Uterus (tissue), 4 donors: ENCODE measurements around the gene C9orf153. TPM values are rescaled to one million over a fixed set of nuclear protein-coding genes. Genes with fewer than 3 reads are reported as not detected.

Source experiments
- DNase-seq, 2 donors: peaks; one replicate each; pipeline ENCODE4 v3.0.0-alpha.2; 2019 to 2020
- H3K27ac ChIP-seq, 2 donors: fragments of 200-600 bp; sonication (generic); 1 replicate in 1 of 2; 2 replicates in 1 of 2; pipeline ENCODE4 v1.5.1; 2016 to 2018
- H3K27me3 ChIP-seq, 2 donors: fragments of 200-600 bp; sonication (generic); one replicate each; pipeline ENCODE4 v1.5.1; 2018 to 2019; ENCODE audit warnings: control low read depth in 1 of 2
- H3K36me3 ChIP-seq, 2 donors: fragments of 200-600 bp; sonication (generic); one replicate each; pipeline ENCODE4 v1.5.1; 2019; ENCODE audit warnings: control low read depth in 1 of 2
- H3K4me1 ChIP-seq, 2 donors: fragments of 200-600 bp; sonication (generic); one replicate each; pipeline ENCODE4 v1.5.1; 2018 to 2019; ENCODE audit warnings: control low read depth in 1 of 2
- H3K4me3 ChIP-seq, 2 donors: fragments of 200-600 bp; sonication (generic); 1 replicate in 1 of 2; 2 replicates in 1 of 2; pipeline ENCODE4 v1.5.1; 2018 to 2019; ENCODE audit warnings: mild to moderate bottlenecking in 1 of 2
- H3K9me3 ChIP-seq, 2 donors: fragments of 200-600 bp; sonication (generic); one replicate each; pipeline ENCODE4 v1.5.1; 2019; ENCODE audit warnings: control low read depth in 1 of 2
- POLR2A ChIP-seq, 2 donors: fragments of 450-650 bp; IDR thresholded peaks; one replicate each; pipeline ENCODE4 v1.6.1; 2016; ENCODE audit warnings: antibody characterized with exemption in 2 of 2, mild to moderate bottlenecking in 1 of 2, moderate library complexity in 1 of 2
- intact Hi-C: fragments of 100-400 bp; cut with DNase I; formaldehyde crosslinking; loops from one replicate; pipeline ENCODE4 v1.15.1; 2023; ENCODE audit warnings: low total_unique reads
- total RNA-seq, 4 donors: library from RNA; depleted of rRNA in 3 of 4; stranded (reverse); fragments of >200 nt in 3 of 4; gene quantifications; one replicate each; pipeline versions ENCODE4 v1.1.0 to v1.2.4, GENCODE V29; 2014 to 2023
- TF ChIP-seq, protein P1 (sequence below), 4 experiments: fragments of 200-600 bp in 2 of 4; fragments of 450-650 bp in 2 of 4; sonication (generic) in 2 of 4; IDR thresholded peaks; one replicate each; pipeline ENCODE4 v1.5.1; 2016 to 2019; ENCODE audit warnings: antibody characterized with exemption in 4 of 4, mild to moderate bottlenecking in 2 of 4, moderate library complexity in 1 of 4
- donor health status: DM: yes; HTN: yes; CAD: no.

The C9orf153 gene
- total RNA-seq, 4 donors from 2014 or later: 0.82 to 1.8 (median 1.5) TPM; not detected in 1

DNA sequence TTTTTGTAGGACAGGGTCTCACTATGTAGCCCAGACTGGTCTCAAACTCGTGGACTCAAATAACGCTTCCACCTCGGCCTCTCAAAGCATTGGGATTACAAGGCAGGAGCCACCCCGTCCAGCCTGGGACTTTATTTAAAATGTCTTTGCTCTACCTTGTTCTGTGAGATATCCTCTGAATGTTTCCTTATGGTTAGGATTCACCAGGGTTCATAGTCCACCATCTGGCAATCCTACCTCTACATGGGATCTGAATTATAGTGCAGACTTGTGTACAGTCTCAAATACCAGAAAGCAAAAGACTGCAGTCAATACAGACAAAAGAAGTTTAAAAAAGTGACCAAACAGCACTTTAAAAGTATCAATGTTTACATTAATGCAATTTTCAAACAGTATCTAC, 12.8 kb upstream of the C9orf153 start:
- H3K4me3 ChIP-seq: no peak overlapping the region
- H3K9me3 ChIP-seq: no peaks in the 10 kb centered on the region
- no peaks in the 10 kb centered on the region for H3K4me1 ChIP-seq
- TF ChIP-seq, protein P1, sequence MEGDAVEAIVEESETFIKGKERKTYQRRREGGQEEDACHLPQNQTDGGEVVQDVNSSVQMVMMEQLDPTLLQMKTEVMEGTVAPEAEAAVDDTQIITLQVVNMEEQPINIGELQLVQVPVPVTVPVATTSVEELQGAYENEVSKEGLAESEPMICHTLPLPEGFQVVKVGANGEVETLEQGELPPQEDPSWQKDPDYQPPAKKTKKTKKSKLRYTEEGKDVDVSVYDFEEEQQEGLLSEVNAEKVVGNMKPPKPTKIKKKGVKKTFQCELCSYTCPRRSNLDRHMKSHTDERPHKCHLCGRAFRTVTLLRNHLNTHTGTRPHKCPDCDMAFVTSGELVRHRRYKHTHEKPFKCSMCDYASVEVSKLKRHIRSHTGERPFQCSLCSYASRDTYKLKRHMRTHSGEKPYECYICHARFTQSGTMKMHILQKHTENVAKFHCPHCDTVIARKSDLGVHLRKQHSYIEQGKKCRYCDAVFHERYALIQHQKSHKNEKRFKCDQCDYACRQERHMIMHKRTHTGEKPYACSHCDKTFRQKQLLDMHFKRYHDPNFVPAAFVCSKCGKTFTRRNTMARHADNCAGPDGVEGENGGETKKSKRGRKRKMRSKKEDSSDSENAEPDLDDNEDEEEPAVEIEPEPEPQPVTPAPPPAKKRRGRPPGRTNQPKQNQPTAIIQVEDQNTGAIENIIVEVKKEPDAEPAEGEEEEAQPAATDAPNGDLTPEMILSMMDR (IDR thresholded peaks at IDR 0.05): no peak
- TF ChIP-seq POLR2A (IDR thresholded peaks at IDR 0.05): no peak
- DNase-seq: no peak
- intact Hi-C loops: no loop called here
- H3K27ac ChIP-seq: no peak overlapping the region
- H3K27me3 ChIP-seq: no peaks in the 10 kb centered on the region
- no peaks in the 10 kb centered on the region for H3K36me3 ChIP-seq

- Histone ChIP-seq H3K9me3 (no peaks in the 10 kb centered on the region), H3K27me3 (no peaks in the 10 kb centered on the region), H3K4me1 (no peaks in the 10 kb centered on the region), H3K4me3 (no peak overlapping the region), H3K27ac (no peak overlapping the region), H3K36me3 (no peaks in the 10 kb centered on the region)
- no peak for DNase-seq
- no peak for TF ChIP-seq POLR2A (IDR thresholded peaks at IDR 0.05)
- TF ChIP-seq, protein P1 (IDR thresholded peaks at IDR 0.05): no peak
- intact Hi-C loops: no loop called here
Measured at GRCh38 chr9:86263876-86264275, 4.4 kb upstream of the C9orf153 start.

GRCh38 chr9:86262492-86262891, 3.0 kb upstream of the C9orf153 start:
- Histone ChIP-seq H3K27me3 (no peaks in the 10 kb centered on the region), H3K4me3 (no peak overlapping the region), H3K4me1 (no peaks in the 10 kb centered on the region), H3K27ac (no peak overlapping the region), H3K36me3 (no peaks in the 10 kb centered on the region), H3K9me3 (no peaks in the 10 kb centered on the region)
- no peak for DNase-seq
- TF ChIP-seq POLR2A (IDR thresholded peaks at IDR 0.05): no peak
- TF ChIP-seq, protein P1 (IDR thresholded peaks at IDR 0.05): no peak
- intact Hi-C loops: no loop called here

- intact Hi-C loops: no loop called here
- no peak for DNase-seq
- H3K27me3 ChIP-seq: no peaks in the 10 kb centered on the region
- H3K4me1 ChIP-seq: no peaks in the 10 kb centered on the region
- H3K4me3 ChIP-seq: no peak overlapping the region
- no peak overlapping the region for H3K27ac ChIP-seq
- TF ChIP-seq, protein P1 (IDR thresholded peaks at IDR 0.05): no peak
- no peak for TF ChIP-seq POLR2A (IDR thresholded peaks at IDR 0.05)
- H3K36me3 ChIP-seq: no peaks in the 10 kb centered on the region
- no peaks in the 10 kb centered on the region for H3K9me3 ChIP-seq
Measured at GRCh38 chr9:86257391-86257790, 2.1 kb downstream of the C9orf153 start.

- no peaks in the 10 kb centered on the region for H3K4me1 ChIP-seq
- H3K27ac ChIP-seq: no peak overlapping the region
- H3K27me3 ChIP-seq: no peaks in the 10 kb centered on the region
- no peaks in the 10 kb centered on the region for H3K9me3 ChIP-seq
- no peak for TF ChIP-seq POLR2A (IDR thresholded peaks at IDR 0.05)
- TF ChIP-seq, protein P1 (IDR thresholded peaks at IDR 0.05): no peak
- no peak for DNase-seq
- H3K4me3 ChIP-seq: no peak overlapping the region
- H3K36me3 ChIP-seq: no peaks in the 10 kb centered on the region
- intact Hi-C loops: no loop called here
Measured at GRCh38 chr9:86256653-86257052, 2.8 kb downstream of the C9orf153 start.
